SU-DHL-6 (cell line): ENCODE data around the gene ZSWIM5.

Experiments used
- EZH2phosphoT487 ChIP-seq: fragments of 200-600 bp; sonication (generic), shearing (Covaris generic); conservative IDR thresholded peaks from 2 replicates; pipeline ENCODE4 v1.6.1; 2018; ENCODE audit warnings: mild to moderate bottlenecking, antibody characterized with exemption, low read length, moderate library complexity, mixed read lengths
- TF ChIP-seq, protein P1 (sequence below): fragments of 200-600 bp; sonication (generic); IDR thresholded peaks from one replicate; pipeline ENCODE4 v1.5.1; 2017; ENCODE audit warnings: antibody characterized with exemption, mild to moderate bottlenecking, low read length, moderate library complexity; ENCODE audit not compliant: insufficient read depth, poor library complexity, severe bottlenecking

- TF ChIP-seq, protein P1, sequence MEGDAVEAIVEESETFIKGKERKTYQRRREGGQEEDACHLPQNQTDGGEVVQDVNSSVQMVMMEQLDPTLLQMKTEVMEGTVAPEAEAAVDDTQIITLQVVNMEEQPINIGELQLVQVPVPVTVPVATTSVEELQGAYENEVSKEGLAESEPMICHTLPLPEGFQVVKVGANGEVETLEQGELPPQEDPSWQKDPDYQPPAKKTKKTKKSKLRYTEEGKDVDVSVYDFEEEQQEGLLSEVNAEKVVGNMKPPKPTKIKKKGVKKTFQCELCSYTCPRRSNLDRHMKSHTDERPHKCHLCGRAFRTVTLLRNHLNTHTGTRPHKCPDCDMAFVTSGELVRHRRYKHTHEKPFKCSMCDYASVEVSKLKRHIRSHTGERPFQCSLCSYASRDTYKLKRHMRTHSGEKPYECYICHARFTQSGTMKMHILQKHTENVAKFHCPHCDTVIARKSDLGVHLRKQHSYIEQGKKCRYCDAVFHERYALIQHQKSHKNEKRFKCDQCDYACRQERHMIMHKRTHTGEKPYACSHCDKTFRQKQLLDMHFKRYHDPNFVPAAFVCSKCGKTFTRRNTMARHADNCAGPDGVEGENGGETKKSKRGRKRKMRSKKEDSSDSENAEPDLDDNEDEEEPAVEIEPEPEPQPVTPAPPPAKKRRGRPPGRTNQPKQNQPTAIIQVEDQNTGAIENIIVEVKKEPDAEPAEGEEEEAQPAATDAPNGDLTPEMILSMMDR: no peak
- no peak for TF ChIP-seq EZH2phosphoT487
Observed at GRCh38 chr1:45010855-45011811, 195.3 kb downstream of the ZSWIM5 start, which contains the start of gene HECTD3.
